Suppressor macrophage treated with lipopolysaccharide for 4 hours (primary cell): ENCODE data around the gene SLC9B1.
"Not testable (repeated sequence)": the region's sequence is repeated elsewhere in the genome, so short reads cannot be mapped to it uniquely, and the experiment has no call there.

Experiments used
- DNase-seq: peaks from one replicate; pipeline ENCODE4 v3.0.0-alpha.2; 2020

The SLC9B1 gene

GRCh38 chr4:102877477-102878106 is 141.9 kb downstream of the SLC9B1 start:
- DNase-seq: not testable (repeated sequence)

DNA sequence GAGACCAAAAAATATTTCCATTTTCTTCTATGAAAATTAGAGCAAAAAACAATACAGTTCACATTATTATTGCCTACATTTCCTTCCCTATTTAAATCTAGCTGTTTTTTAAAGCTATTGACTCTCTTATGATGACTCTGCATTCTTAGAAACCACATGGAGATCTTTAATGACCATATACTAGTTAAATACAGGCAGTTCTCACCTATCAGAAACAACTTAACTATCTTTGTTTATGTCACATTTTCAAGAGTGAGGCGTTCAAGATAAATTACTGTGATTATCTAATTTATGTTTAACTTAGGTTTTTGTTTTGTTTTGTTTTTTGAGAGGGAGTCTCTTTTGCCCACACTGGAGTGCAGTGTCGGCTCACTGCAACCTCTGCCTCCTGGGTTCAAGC is 147.7 kb downstream of the SLC9B1 start:
- DNase-seq: no peak

- peak; percentile 24 for DNase-seq
Observed at GRCh38 chr4:102869569-102870197, 149.8 kb downstream of the SLC9B1 start.

DNA sequence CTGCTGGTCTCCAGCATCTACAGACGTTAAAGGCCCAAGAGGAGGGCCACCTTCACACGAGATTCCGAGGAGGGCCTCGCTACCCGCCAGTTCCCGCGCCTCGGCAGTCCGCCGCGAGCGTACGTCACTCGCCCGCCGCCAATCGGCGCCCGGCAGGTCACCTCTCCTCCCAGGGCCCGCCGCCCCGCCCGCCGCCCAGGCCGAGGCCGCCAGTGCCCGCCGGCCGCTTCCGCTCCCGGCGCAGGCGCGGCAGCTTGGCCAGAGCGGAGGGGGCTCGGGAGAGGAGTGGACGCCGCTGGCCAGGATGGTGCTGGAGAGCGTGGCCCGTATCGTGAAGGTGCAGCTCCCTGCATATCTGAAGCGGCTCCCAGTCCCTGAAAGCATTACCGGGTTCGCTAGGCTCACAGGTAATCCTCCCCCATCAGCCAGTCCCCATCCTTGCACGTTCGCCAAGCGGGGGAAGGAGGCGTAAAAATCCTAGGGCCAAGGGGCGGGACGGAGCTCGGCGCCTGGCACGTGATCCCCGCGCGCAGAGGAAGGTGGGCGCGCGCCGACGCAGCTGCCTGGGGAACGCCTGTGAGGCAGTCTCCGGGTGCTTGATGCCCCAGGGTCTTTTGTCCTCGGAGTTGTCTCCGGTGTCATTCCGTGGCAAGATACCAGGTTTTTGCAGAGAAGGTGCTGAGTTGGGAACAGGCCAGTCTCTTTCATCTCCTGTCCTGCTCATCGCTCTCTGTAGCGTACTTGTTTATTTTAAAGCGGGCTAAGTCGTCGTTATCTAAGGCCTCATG is 150.5 kb downstream of the SLC9B1 start, which contains the start of gene CISD2:
TSS of gene CISD2 (plus strand) at position 212 of the 788 bp plus-strand sequence. CDS start at position 305, 93 bp downstream.
- DNase-seq: peak; percentile 97

DNA sequence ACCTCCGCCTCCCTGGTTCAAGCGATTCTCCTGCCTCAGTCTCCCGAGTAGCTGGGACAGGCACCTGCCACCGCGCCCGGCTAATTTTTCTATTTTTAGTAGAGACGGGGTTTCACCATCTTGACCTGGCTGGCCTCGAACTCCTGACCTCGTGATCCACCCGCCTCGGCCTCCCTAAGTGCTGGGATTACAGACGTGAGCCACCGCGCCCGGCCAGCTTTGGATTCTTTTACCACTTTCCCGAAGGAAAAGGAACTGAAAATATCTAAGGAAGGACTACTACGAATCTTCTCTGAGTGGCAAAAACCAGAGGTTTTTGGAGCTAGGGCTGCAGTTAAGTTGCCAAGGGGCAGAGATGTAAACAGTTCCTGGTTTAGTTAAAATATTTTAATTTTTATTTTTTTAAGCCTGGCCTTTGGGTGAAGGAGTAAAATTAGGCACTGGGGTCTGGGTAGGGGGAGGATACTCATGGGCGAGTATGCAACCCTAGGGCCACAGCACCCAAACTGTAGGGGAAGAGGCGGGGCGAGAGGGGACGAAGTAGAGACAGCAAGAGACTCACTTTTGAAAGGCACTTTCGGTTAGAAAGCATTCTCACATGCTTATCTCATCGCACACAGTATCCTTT is 151.2 kb downstream of the SLC9B1 start:
- DNase-seq: no peak

DNA sequence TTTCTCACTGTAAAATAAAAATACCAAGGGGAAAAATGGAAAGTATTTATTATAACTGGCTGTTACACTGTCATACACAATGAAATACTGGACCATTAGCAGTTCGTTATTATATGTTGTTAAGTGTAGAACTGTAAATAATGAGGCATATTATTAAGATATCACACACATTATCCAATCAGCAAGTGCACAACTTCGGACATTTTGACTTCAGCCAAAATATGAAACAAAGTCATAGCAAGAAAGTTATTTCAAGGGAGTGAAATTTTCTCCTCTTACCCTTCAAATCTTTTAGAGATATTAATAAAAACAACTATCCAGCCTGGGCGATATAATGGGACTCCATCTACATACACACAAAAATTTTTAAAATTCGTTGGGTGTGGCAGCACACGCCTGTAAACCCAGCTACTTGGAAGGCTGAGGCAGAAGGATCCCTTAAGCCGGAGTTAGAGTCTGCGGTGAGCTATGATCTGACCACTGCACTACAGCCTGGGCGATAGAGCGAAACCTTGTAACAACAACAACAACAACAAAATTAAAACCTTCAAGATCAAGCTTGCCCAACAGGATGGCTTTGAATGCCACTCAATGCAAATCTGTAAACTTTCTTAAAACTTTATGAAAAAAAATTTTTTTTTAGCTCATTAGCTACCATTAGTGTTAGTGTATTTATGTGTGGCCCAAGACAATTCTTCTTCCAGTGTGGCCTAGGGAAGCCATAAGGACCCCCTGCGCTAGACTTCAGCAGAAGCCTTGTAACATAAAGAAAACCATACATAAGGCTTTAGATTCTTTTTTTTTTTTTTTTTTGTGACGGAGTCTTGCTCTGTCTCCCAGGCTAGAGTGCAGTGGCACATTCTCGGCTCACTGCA is 152.0 kb downstream of the SLC9B1 start:
- DNase-seq: no peak

DNA sequence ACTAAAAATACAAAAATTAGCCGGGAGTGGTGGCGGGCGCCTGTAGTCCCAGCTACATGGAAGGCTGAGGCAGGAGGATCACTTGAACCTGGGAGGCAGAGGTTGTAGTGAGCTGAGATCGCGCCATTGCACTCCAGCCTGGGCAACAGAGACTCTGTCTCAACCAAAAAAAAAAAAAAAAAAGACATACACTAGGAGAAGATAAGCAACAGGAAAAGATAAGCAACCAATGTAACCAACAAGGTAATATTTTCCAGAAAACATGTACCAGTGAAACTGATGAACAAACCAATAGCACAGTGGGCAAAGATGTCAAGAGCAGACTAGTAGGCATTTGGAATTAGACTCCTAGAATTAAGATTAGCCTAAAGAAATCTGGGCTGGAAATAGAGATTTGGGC is 154.2 kb downstream of the SLC9B1 start:
- DNase-seq: not testable (repeated sequence)

GRCh38 chr4:102862747-102863146 is 156.8 kb downstream of the SLC9B1 start:
- DNase-seq: peak; percentile 53

DNA sequence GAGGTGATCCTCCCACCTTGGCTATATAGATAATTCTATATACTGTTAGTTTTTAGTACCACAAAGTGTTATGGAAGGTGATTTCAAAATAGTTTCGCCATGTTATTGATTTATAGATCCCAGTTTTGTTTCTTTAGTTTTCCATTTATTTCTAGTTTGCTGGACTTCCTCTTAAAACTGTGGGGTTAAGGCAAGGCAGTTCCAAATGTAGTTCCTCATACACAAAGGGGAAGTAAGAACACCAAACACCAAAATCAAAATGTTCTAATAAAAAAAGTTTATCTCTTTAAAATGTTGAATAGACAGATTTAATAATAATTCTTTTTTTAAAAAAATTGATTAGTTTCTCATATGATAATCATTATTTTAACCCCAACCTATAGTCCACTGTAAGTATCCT is 157.5 kb downstream of the SLC9B1 start:
- DNase-seq: peak; percentile 66

- peak; percentile 57 for DNase-seq
Observed at GRCh38 chr4:102860611-102861324, 158.7 kb downstream of the SLC9B1 start.

DNA sequence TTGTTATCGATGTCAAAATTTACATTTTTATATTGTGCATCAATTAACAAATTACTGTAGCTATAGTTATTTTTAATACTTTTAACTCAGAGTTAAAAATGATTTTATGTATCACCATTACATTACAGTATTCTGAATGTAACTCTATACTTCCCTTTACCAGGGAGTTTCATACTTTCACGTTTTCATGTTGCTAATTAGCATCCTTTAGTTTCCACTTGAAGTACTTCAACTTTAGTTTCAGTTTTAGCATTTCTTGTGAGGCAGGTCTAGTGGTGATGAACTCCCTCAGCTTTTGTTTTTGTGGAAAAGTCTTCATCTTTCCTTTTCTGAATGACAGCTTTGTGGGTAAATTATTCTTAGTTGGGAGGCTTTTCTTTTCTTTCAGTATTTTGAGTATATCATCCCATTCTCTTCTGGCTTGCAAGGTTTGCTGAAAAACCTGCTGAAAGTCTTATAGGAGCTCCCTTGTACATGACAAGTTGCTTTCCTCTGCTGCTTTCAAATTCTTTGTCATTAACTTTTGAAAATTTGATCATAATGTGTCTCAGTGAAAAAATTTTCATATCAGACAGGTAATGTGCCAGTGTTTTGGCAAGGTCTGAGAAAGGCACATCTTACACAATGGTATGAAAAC is 160.6 kb downstream of the SLC9B1 start:
- peak; percentile 35 for DNase-seq
